GM21576 (cell line): ENCODE data around the gene MAP3K3.
"Not testable (repeated sequence)": the region's sequence is repeated elsewhere in the genome, so short reads cannot be mapped to it uniquely, and the experiment has no call there.

ENCODE experiments used
- ATAC-seq: cut with Tn5 transposase; IDR thresholded peaks from one replicate; pipeline ENCODE4 v1.9.1; 2021; ENCODE audit warnings: mild to moderate bottlenecking, moderate library complexity; ENCODE audit not compliant: unreplicated experiment

The MAP3K3 gene

DNA sequence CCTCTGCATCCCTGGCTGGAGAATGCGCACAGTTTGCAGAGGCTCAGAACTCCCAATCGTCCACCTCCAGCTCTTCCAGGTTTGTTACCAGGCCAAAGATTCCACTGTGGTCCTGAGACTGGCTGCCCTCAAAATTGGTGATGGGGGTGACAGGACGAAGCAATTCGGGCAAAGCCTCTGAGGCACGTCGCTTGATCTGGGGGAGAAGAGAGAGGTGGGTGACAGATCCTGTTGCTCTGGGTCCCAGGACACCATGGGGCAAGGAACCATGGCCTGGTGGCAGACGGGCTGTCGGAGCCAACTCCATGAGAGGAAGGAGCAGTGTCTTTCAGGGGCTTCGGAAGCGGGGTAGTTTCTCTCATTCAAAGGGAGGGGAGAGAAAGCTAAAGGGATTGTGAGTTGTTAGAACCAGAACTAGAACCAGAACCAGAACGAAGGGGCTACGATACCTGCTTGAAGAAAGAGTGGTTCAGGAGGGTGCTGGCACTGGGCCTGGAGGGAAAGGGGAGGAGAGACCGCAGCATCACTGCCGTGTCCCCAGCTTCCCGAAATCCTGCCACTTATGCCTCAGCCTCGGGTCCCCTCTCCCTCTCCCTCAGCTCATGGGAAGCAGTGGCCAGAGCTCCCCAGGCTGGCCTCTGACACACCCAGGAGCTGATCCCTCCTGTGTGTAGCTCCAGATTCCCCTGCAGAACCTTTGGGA, 81.5 kb downstream of the MAP3K3 start:
- ATAC-seq = no peak

DNA sequence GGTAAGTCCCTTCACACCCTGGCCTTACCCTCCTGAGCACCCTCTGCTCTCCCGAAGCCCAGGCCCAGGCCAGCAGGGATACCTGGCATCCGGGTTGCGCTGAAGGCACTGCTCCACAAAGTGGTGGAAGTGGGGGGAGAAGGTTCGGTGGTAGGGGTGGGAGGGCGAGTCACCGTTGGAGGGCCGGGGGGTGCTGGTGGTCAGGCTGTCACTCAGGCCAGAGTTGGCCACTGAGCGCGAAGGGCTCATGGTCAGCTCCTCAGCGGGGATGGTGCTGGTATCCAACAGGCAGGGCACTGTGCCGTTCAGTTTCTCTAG, 82.0 kb downstream of the MAP3K3 start:
- ATAC-seq = no peak

GRCh38 chr17:63704836-63705235, 82.6 kb downstream of the MAP3K3 start:
- no peak for ATAC-seq

GRCh38 chr17:63705657-63706056, 83.4 kb downstream of the MAP3K3 start:
- ATAC-seq = no peak

- no peak for ATAC-seq
These were observed 84.3 kb downstream of the MAP3K3 start for GRCh38 chr17:63706336-63707082.

GRCh38 chr17:63707151-63707550, 84.9 kb downstream of the MAP3K3 start:
- no peak for ATAC-seq

- no peak for ATAC-seq
These were observed 86.9 kb downstream of the MAP3K3 start for GRCh38 chr17:63709110-63709509.

- no peak for ATAC-seq
These were observed 92.5 kb downstream of the MAP3K3 start for GRCh38 chr17:63714550-63715277.

DNA sequence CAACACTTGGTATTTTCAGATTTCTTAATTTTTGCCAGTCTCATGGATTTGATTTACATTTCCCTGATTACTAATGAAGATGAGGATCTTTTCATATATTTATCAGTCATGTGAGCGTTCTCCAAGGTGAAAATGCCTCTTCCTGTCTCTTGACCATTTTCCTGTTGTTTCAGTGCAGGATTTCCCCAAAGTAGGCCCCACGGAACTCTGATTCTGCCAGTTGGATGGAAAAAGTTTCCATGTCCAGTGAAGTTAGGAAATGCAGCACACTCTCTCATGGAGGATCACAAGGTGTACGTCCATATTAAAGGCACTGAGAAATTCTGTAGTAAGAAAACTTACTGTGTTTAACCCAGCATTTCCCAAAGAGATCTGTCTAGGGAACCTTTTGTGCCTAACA, 94.2 kb downstream of the MAP3K3 start:
- no peak for ATAC-seq

- ATAC-seq = no peak
These were observed 96.8 kb downstream of the MAP3K3 start for GRCh38 chr17:63718988-63719387.

GRCh38 chr17:63720194-63720593, 98.0 kb downstream of the MAP3K3 start:
- ATAC-seq = not testable (repeated sequence)

DNA sequence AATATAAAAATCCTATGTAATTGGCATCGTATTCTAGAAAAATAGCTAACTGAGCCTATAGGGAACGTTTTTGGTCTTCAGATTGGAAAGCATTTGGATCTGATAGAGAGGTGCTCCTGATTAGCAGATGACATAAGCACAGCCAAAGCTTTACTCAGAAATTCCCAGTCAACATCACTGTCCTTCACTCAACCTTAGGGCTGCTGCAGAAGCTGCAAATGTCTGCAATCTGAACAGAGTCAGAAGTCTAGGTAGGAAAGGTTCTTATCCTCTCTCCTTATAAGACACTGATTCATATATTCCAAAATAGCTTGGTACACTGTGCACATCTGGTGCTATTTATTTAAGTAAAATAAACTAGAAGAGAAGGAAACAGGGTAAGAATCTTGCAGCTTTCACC, 100.2 kb downstream of the MAP3K3 start:
- no peak for ATAC-seq

GRCh38 chr17:63735691-63736090, 113.5 kb downstream of the MAP3K3 start:
- ATAC-seq = no peak

- no peak for ATAC-seq
These were observed 118.4 kb downstream of the MAP3K3 start for GRCh38 chr17:63740464-63741142.

DNA sequence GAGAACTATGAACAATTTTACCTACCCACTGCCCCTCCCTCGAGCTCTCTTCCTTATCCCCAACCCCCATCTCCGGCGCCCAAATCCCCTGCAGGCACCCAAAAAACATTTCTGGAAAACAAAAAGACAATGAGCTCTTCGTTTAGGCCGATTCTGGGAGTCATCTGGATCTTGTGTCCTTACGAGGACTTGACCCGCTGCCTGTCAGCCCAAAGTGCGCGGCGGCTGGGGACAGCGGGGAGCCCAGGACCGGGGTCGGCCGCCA, 118.9 kb downstream of the MAP3K3 start:
- ATAC-seq = peak; percentile 13

DNA sequence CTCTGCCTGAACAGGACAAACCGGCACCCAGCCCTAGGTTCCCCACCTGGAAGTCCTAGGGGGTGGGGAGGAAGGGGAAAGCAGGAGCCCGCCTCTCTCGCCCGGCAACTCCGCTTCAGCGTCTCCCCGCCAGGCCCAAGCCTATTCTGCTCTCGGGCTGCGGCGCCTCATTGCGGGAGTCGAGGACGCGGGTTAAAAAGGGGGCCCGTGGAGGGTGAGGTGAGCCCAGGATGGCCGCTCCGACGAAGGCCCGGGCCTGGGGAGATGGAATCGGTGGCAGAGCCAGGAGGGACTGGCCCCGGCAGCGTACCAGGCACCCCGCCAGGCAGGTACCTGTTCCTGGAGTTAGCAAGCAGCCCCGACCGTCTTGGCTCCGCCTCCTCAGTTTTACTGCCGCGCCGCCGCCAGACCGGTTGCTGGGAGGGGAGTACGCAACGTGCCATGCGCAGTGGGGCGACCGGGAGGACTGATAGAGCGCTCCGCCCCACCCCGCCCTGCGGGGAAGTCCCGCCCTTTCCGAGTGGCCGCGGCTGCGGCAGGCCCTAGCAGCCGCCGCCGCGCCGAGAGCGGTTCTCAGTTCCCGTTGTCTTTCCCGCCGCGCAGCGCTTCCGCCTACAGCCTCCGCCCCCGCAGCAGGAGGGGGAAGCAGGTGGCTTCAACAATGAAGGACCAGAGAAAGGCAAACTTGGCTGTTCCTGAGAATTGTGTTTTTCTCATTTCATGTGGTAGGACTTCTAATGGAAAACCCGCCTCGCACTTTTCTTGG, 119.4 kb downstream of the MAP3K3 start, which contains the start of gene STRADA:
STRADA (minus strand) TSS at position 392 of the 766 bp plus-strand sequence. CDS start 13,430 bp downstream, outside the sequence.
- ATAC-seq = peak; percentile 83
